ENCODE data around the gene KRT1. TPM values are rescaled to one million over a fixed set of nuclear protein-coding genes. Genes with fewer than 3 reads are reported as not detected.

KRT1 gene
- total and polyA plus RNA-seq, 10 of the 15 experiments (the other 5 are each of a cell fraction or from before 2014, with no cell fraction given), result not detected

- intact Hi-C loops (cut with micrococcal nuclease; ENCODE audit: unreplicated experiment) (no loop called here), in situ Hi-C loops (cut with MboI) (no loop called here)
- H2AFZ ChIP-seq (ENCODE audit: control insufficient read depth, low read depth, low read length), result no peak overlapping the region
- SMC1A ChIA-PET (ENCODE audit: uncharacterized antibody, unreplicated experiment), result no interaction called here
- H3K4me1 ChIP-seq (ENCODE audit: control insufficient read depth, insufficient read depth, low read length), result no peaks in the 10 kb centered on the region
- peaks cover 3 to 6% of the 10 kb centered on the region in 2 experiments; a peak in 3 of 4 replicates for H3K27me3 ChIP-seq (replicated peaks in 1 of 2; ENCODE audit: control insufficient read depth in 2 of 2, insufficient read depth in 2 of 2, low read length in 1 of 2)
- H3K79me2 ChIP-seq (ENCODE audit: control insufficient read depth, insufficient read depth, low read length), result no peaks in the 10 kb centered on the region
- H3K4me2 ChIP-seq (ENCODE audit: control insufficient read depth, insufficient read depth), result no peak overlapping the region
- WGBS (ENCODE audit: insufficient coverage, insufficient replicate concordance, low lambda C conversion rate, missing lambda C conversion rate), result 27% methylated on average over 10 of the region's 10 CpGs
- ATAC-seq (no peak), FAIRE-seq (no peak), DNase-seq (ENCODE audit: low read depth, low spot score) (no peak)
- H4K20me1 ChIP-seq (ENCODE audit: control insufficient read depth, insufficient read depth), result no peaks in the 10 kb centered on the region
- H3K27ac ChIP-seq (ENCODE audit: control insufficient read depth, insufficient read depth), result no peak overlapping the region
- POLR2A ChIA-PET, result no interaction called here
- no peak overlapping the region for H3K4me3 ChIP-seq
- H3K9ac ChIP-seq (ENCODE audit: control insufficient read depth, insufficient read depth, low read length), result no peak overlapping the region
- RAD21 ChIA-PET (ENCODE audit: unreplicated experiment), result no interaction called here
- no TSS peak for BruUV-seq (replicated peaks)
- TF ChIP-seq MAX (IDR thresholded peaks at IDR 0.05; ENCODE audit: low read depth, low read length) (no peak), NR2C2 (IDR thresholded peaks at IDR 0.05; ENCODE audit: borderline replicate concordance, control insufficient read depth, insufficient read length, low read depth) (no peak), SP1 (IDR thresholded peaks at IDR 0.05; ENCODE audit: low read depth, low read length) (no peak), CHD2 (IDR thresholded peaks at IDR 0.05; ENCODE audit: borderline replicate concordance, low read depth, low read length) (no peak)
- no peaks in the 10 kb centered on the region for H3K36me3 ChIP-seq (ENCODE audit: control insufficient read depth in 2 of 2, insufficient read depth in 2 of 2, low read length in 1 of 2)
- H3K9me3 ChIP-seq (replicated peaks; ENCODE audit: control insufficient read depth, insufficient read depth, low read length), result no peaks in the 10 kb centered on the region
- CTCF ChIA-PET, result no interaction called here
These were observed 36.8 kb downstream of the KRT1 start for GRCh38 chr12:52643233-52644077.

DNA sequence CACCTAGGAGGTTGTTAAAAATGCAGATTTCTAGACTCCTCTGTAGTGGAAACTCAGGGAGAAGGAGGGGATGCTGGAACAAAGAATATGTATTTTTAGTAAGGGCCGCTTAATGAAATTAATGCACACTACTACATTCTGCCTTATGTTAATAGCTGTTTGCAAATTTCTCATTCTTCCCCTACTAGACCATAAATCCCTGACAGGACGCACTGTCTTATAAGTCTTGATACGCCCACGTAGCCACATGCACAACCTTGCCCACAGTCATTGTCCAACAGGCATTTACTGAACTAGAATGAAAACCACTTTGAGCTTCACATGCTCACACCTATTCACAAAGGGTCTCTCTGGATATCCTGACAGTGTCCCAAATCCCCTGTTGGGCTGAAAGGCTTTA is 38.7 kb downstream of the KRT1 start:
- CTCF ChIA-PET, result no interaction called here

More for the DNA sequence above, 38.7 kb downstream of the KRT1 start:
- Histone ChIP-seq H4K20me1 (ENCODE audit: control insufficient read depth, insufficient read depth) (no peaks in the 10 kb centered on the region), H3K4me1 (ENCODE audit: control insufficient read depth, insufficient read depth, low read length) (no peaks in the 10 kb centered on the region), H2AFZ (ENCODE audit: control insufficient read depth, low read depth, low read length) (no peak overlapping the region), H3K27ac (ENCODE audit: control insufficient read depth, insufficient read depth) (no peak overlapping the region), H3K9me3 (replicated peaks; ENCODE audit: control insufficient read depth, insufficient read depth, low read length) (no peaks in the 10 kb centered on the region), H3K9ac (ENCODE audit: control insufficient read depth, insufficient read depth, low read length) (no peak overlapping the region), H3K4me2 (ENCODE audit: control insufficient read depth, insufficient read depth) (no peak overlapping the region), H3K79me2 (ENCODE audit: control insufficient read depth, insufficient read depth, low read length) (no peaks in the 10 kb centered on the region), H3K27me3 (replicated peaks in 1 of 2; ENCODE audit: control insufficient read depth in 2 of 2, insufficient read depth in 2 of 2, low read length in 1 of 2) (peaks cover 1 to 6% of the 10 kb centered on the region in 2 experiments; a peak in 2 of 4 replicates), H3K4me3 (no peak overlapping the region), H3K36me3 (ENCODE audit: control insufficient read depth in 2 of 2, insufficient read depth in 2 of 2, low read length in 1 of 2) (no peaks in the 10 kb centered on the region)
- FAIRE-seq (no peak), ATAC-seq (no peak), DNase-seq (ENCODE audit: low read depth, low spot score) (no peak)
- SMC1A ChIA-PET (ENCODE audit: uncharacterized antibody, unreplicated experiment), result interaction anchor here (0.6 kb wide), 1 partner anchor 33 kb away, joined by 3 read pairs; no protein-coding TSS in a partner anchor
- POLR2A ChIA-PET, result no interaction called here
- intact Hi-C loops (cut with micrococcal nuclease; ENCODE audit: unreplicated experiment), result no loop called here
- 30% methylated on average over 4 of the region's 4 CpGs for WGBS (ENCODE audit: insufficient coverage, insufficient replicate concordance, low lambda C conversion rate, missing lambda C conversion rate)
- no TSS peak for BruUV-seq (replicated peaks)
- no peak for TF ChIP-seq GATAD2B (conservative IDR thresholded peaks at IDR 0.05; ENCODE audit: low read depth)
- RAD21 ChIA-PET (ENCODE audit: unreplicated experiment), result no interaction called here
- in situ Hi-C loops (cut with MboI), result no loop called here

Measured in GM12878 (cell line).